Posterior vena cava (tissue), 2 donors: ENCODE results near the gene CDH2. TPM values are rescaled to one million over a fixed set of nuclear protein-coding genes. Genes with fewer than 3 reads are reported as not detected.
A peak's percentile ranks its signal among the peaks of the same experiment; 100 is the strongest.

Experiments
- DNase-seq: peaks from one replicate; pipeline ENCODE4 v3.0.0-alpha.2; 2020; ENCODE audit warnings: low spot score
- intact Hi-C, 2 donors: fragments of 100-400 bp; cut with DNase I; formaldehyde crosslinking; loops; one replicate each; pipeline versions ENCODE4 v1.14.1 to v1.14.2; 2022 to 2023
- long read RNA-seq, 2 donors: library from polyadenylated mRNA; unstranded; transcript quantifications; one replicate each; pipeline ENCODE4 v2.0.0, GENCODE V29; 2020 to 2021
- total RNA-seq, 2 donors: library from RNA; stranded (reverse); fragmentation: NEBNext Ultra II Directional; extraction: Animal tissue kit (Norgen Biotek cat#: 25700); gene quantifications; one replicate each; pipeline ENCODE4 v1.2.1, GENCODE V29; 2021
- donor health status: DM: yes; HTN: yes; CAD: no.
- donor health status: DM: yes; HTN: yes; CAD: no.

CDH2 gene
- total RNA-seq, result 10 to 100 TPM in 1 of 2 donors, 1 to 10 TPM in 1; 6.0 to 12.0 TPM
- long read RNA-seq, donor 1, full-length matches to known transcripts, result 2 of 6 reads
- long read RNA-seq, donor 1, partial matches to known transcripts, result 2 of 6 reads
- long read RNA-seq, donor 1, other reads (novel, unspliced or antisense), result 2 of 6 reads
- long read RNA-seq, donor 2, partial matches to known transcripts, result 1 of 1 reads
- long read RNA-seq, donor 2, other reads (novel, unspliced or antisense), result 0 of 1 reads

GRCh38 chr18:28176948-28177827 lies at the start of gene CDH2:
Gene CDH2, minus strand, starts transcription at chr18:28177130. Its CDS starts 108 bp downstream, at chr18:28177022.
- intact Hi-C loops, result no loop called here
- DNase-seq, result peak; percentile 77

- no peak for DNase-seq
- intact Hi-C loops, result no loop called here
Measured at GRCh38 chr18:28212060-28212459, 35.1 kb upstream of the CDH2 start.

- no peak for DNase-seq
Measured at GRCh38 chr18:28208712-28209265, 31.9 kb upstream of the CDH2 start.

GRCh38 chr18:28208268-28208667 lies 31.3 kb upstream of the CDH2 start:
- intact Hi-C loops, result no loop called here
- DNase-seq, result no peak

More at GRCh38 chr18:28208712-28209265, 31.9 kb upstream of the CDH2 start:
- intact Hi-C loops, result no loop called here

- DNase-seq, result no peak
- intact Hi-C loops, result no loop called here
Measured at GRCh38 chr18:28204154-28204553, 27.2 kb upstream of the CDH2 start.

- no peak for DNase-seq
- intact Hi-C loops, result no loop called here
Measured at GRCh38 chr18:28201056-28201455, 24.1 kb upstream of the CDH2 start.

- DNase-seq, result no peak
- intact Hi-C loops, result no loop called here
Measured at GRCh38 chr18:28198620-28199019, 21.7 kb upstream of the CDH2 start.

GRCh38 chr18:28193177-28193778 lies 16.3 kb upstream of the CDH2 start:
- intact Hi-C loops, result no loop called here
- no peak for DNase-seq

- DNase-seq, result no peak
- intact Hi-C loops, result no loop called here
Measured at GRCh38 chr18:28189400-28190239, 12.7 kb upstream of the CDH2 start.

- no peak for DNase-seq
Measured at GRCh38 chr18:28185121-28185520, 8.2 kb upstream of the CDH2 start.

GRCh38 chr18:28183418-28184078 lies 6.6 kb upstream of the CDH2 start:
- intact Hi-C loops, result no loop called here
- no peak for DNase-seq

More at GRCh38 chr18:28185121-28185520, 8.2 kb upstream of the CDH2 start:
- intact Hi-C loops, result no loop called here

- intact Hi-C loops, result no loop called here
- no peak for DNase-seq
Measured at GRCh38 chr18:28181616-28182015, 4.7 kb upstream of the CDH2 start.

GRCh38 chr18:28178720-28179119 lies 1.8 kb upstream of the CDH2 start:
- no peak for DNase-seq
- intact Hi-C loops, result no loop called here

GRCh38 chr18:28177828-28178635 lies 1.1 kb upstream of the CDH2 start:
- intact Hi-C loops, result no loop called here
- DNase-seq, result no peak

GRCh38 chr18:28176698-28176947 lies 307 bp downstream of the CDH2 start:
- no peak for DNase-seq
- intact Hi-C loops, result no loop called here

- intact Hi-C loops, result no loop called here
Measured at GRCh38 chr18:28175930-28176697, 816 bp downstream of the CDH2 start.

GRCh38 chr18:28175150-28175929 lies 1.6 kb downstream of the CDH2 start:
- intact Hi-C loops, result no loop called here
- no peak for DNase-seq

More at GRCh38 chr18:28175930-28176697, 816 bp downstream of the CDH2 start:
- no peak for DNase-seq
